ENCODE data around the gene HOXC6.

DNA sequence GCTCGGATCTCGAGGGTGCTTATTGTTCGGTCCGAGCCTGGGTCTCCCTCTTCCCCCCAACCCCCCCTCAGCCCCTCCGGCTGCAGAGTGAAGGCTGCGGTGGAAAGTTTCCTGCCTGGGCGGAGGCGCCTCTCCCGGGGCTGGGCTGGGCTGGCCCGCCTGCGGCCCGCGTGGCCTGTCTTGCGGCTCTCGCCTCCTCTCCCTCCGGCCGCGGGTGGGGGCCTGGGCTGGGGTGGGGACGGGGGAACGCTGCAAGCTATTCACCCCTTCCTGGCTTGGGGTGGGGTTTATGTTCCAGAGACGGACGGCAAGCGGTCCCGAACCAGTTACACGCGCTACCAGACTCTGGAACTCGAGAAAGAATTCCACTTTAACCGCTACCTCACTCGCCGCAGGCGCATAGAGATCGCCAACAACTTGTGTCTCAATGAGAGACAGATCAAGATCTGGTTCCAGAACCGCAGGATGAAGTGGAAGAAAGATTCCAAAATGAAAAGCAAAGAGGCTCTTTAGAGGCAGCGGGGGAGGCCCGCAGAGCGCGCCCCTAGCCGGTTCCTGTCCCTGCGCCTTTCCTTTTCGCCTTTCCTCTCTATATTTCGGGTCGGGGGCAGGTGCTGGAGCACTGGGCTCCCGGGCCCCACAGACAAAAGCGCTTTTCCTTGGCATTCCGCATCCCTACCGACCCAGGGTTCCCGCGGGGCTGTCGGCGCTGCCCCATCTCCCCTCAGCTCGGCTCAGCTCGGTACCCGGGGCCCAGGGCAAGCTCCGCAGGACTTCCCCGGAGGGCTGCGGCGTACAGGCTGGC is 5.9 kb downstream of the HOXC6 start:
- TF ChIP-seq, protein P1, sequence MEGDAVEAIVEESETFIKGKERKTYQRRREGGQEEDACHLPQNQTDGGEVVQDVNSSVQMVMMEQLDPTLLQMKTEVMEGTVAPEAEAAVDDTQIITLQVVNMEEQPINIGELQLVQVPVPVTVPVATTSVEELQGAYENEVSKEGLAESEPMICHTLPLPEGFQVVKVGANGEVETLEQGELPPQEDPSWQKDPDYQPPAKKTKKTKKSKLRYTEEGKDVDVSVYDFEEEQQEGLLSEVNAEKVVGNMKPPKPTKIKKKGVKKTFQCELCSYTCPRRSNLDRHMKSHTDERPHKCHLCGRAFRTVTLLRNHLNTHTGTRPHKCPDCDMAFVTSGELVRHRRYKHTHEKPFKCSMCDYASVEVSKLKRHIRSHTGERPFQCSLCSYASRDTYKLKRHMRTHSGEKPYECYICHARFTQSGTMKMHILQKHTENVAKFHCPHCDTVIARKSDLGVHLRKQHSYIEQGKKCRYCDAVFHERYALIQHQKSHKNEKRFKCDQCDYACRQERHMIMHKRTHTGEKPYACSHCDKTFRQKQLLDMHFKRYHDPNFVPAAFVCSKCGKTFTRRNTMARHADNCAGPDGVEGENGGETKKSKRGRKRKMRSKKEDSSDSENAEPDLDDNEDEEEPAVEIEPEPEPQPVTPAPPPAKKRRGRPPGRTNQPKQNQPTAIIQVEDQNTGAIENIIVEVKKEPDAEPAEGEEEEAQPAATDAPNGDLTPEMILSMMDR (IDR thresholded peaks at IDR 0.05) = no peak
- TF ChIP-seq POLR2A (IDR thresholded peaks at IDR 0.05) = no peak
